Stomach (tissue), 9 donors: ENCODE results near the gene HSD17B12. TPM values are rescaled to one million over a fixed set of nuclear protein-coding genes. Genes with fewer than 3 reads are reported as not detected.

ENCODE experiments used
- DNase-seq, 2 donors: peaks; one replicate each; pipeline versions ENCODE4 v3.0.0 to v3.0.0-alpha.2; 2013 to 2019
- H3K27ac ChIP-seq, 5 donors: fragments of 200-600 bp in 4 of 5; sonication (generic) in 4 of 5; one replicate each; pipeline ENCODE4 v1.5.1; 2013 to 2019; ENCODE audit warnings: mild to moderate bottlenecking in 1 of 5, moderate library complexity in 1 of 5
- H3K27me3 ChIP-seq, 3 donors: fragments of 200-600 bp; sonication (generic); one replicate each; pipeline ENCODE4 v1.5.1; 2017 to 2019; ENCODE audit warnings: mixed run types in 1 of 3
- H3K36me3 ChIP-seq, 4 donors: fragments of 200-600 bp; sonication (generic); 1 replicate in 3 of 4; 2 replicates in 1 of 4; pipeline ENCODE4 v1.5.1; 2016 to 2019
- H3K4me1 ChIP-seq, 4 donors: fragments of 200-600 bp; sonication (generic); one replicate each; pipeline ENCODE4 v1.5.1; 2016 to 2019
- H3K4me3 ChIP-seq, 4 donors: fragments of 200-600 bp; sonication (generic) in 3 of 4; one replicate each; pipeline ENCODE4 v1.5.1; 2016 to 2019; ENCODE audit warnings: mild to moderate bottlenecking in 1 of 4
- H3K9me3 ChIP-seq, 4 donors: fragments of 200-600 bp; sonication (generic); one replicate each; pipeline ENCODE4 v1.5.1; 2016 to 2019
- CTCF ChIP-seq, 7 experiments: fragments of 450-650 bp in 4 of 7; fragments of 200-600 bp in 3 of 7; sonication (generic) in 3 of 7; IDR thresholded peaks; one replicate each; pipeline ENCODE4 v1.5.1; 2016 to 2019; ENCODE audit warnings: antibody characterized with exemption in 7 of 7, control low read depth in 2 of 7, mild to moderate bottlenecking in 1 of 7
- EP300 ChIP-seq: sonication (generic); formaldehyde crosslinking; IDR thresholded peaks from one replicate; pipeline ENCODE4 v1.6.1; 2017; ENCODE audit warnings: antibody characterized with exemption
- POLR2A ChIP-seq, 4 donors: fragments of 450-650 bp; IDR thresholded peaks; one replicate each; pipeline ENCODE4 v1.6.1; 2016; ENCODE audit warnings: antibody characterized with exemption in 4 of 4, control low read depth in 2 of 4, mild to moderate bottlenecking in 1 of 4, moderate library complexity in 1 of 4
- POLR2AphosphoS5 ChIP-seq, 3 donors: sonication (generic); formaldehyde crosslinking; IDR thresholded peaks; one replicate each; pipeline ENCODE4 v1.6.1; 2016; ENCODE audit warnings: antibody characterized with exemption in 3 of 3
- WGBS, 5 donors: extraction: QIAGEN DNeasy Blood & Tissue Kit in 3 of 5; methylation state at CpG; one replicate each; pipeline versions ENCODE4 v1.1.5 to v1.1.7; 2013 to 2018; 5-methylcytosine and 5-hydroxymethylcytosine counted together
- intact Hi-C: fragments of 100-400 bp; cut with DNase I; formaldehyde crosslinking; loops from one replicate; pipeline ENCODE4 v1.15.1; 2023; ENCODE audit warnings: low total_unique reads
- polyA plus RNA-seq, 3 donors: library from polyadenylated mRNA; stranded (reverse); fragments of 200-250 nt; gene quantifications; one replicate each; pipeline ENCODE4 v1.2.3, GENCODE V29; 2013
- total RNA-seq, 5 donors: library from RNA; depleted of rRNA; stranded (reverse); fragments of >200 nt; gene quantifications; one replicate each; pipeline versions ENCODE4 v1.1.0 to v1.2.3, GENCODE V29; 2014 to 2016
- donor health status: healthy with polysubstance abuse.
- donor health status: Bipolar disorder and iron deficiency.
- donor health status: healthy.

Gene HSD17B12
- total and polyA plus RNA-seq, 8 donors = 25.8 to 169 (median 52.4) TPM

DNA sequence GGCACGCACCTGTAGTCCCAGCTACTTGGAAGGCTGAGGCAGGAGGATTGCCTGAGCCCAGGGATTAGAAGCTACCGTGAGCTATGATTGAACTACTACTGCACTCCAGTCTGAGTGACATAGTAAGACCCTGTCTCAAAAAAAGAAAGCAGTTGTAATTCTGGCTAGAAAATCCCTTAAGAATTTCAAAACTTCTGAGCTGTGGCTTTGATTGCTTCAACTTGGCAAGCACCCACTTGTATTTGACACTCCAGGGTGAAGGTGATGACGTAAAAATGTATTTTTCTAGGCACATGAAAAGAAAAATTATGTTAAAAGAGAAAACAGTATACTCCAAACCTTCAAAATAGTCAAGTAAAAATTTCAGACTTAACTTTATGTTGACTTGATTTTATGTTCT is 176.5 kb downstream of the HSD17B12 start:
- Histone ChIP-seq H3K27ac (no peak overlapping the region), H3K4me3 (no peak overlapping the region), H3K9me3 (no peaks in the 10 kb centered on the region), H3K36me3 (peaks cover 0 to 37% (median 30%) of the 10 kb centered on the region in 4 donors), H3K4me1 (no peaks in the 10 kb centered on the region), H3K27me3 (no peaks in the 10 kb centered on the region)
- TF ChIP-seq POLR2A (IDR thresholded peaks at IDR 0.05) (no peak), POLR2AphosphoS5 (IDR thresholded peaks at IDR 0.05) (no peak), EP300 (no peak), CTCF (IDR thresholded peaks at IDR 0.05) (no peak)
- 91 to 94% (median 94%) methylated on average over 3 of the region's 3 CpGs for WGBS, 5 donors
- DNase-seq = no peak
- intact Hi-C loops = no loop called here

GRCh38 chr11:43861141-43861540 is 180.6 kb downstream of the HSD17B12 start:
- no peak for TF ChIP-seq POLR2A (IDR thresholded peaks at IDR 0.05)
- TF ChIP-seq POLR2AphosphoS5 (IDR thresholded peaks at IDR 0.05) = no peak
- TF ChIP-seq EP300 = no peak
- TF ChIP-seq CTCF (IDR thresholded peaks at IDR 0.05) = no peak

DNA sequence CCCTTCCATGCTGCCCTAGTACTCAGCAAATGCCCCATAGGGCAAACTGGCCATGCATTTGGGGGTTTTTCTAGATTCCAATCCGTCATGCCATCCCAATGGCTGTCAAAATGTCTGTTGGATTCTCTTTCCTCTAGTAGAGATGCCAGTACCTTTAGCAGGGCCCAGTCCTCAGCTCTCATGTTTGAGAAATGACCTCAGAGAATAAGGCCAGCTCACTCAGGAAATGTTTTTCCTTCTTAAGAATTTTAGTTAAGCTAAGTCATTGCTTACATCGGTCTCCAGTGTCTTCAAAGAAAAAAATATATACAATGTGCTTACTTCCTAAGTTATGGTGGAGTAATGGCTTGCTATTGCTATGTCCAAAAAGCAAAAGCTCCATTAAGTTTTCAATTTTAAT is 186.0 kb downstream of the HSD17B12 start:
- WGBS, 5 donors = 66 to 85% (median 80%) methylated on average over 2 of the region's 2 CpGs
- H3K27ac ChIP-seq = no peak overlapping the region
- H3K36me3 ChIP-seq = no peaks in the 10 kb centered on the region
- H3K4me3 ChIP-seq = no peak overlapping the region
- H3K27me3 ChIP-seq = peaks cover 0 to 9% (median 8%) of the 10 kb centered on the region in 3 donors
- no peaks in the 10 kb centered on the region for H3K4me1 ChIP-seq
- DNase-seq = no peak
- TF ChIP-seq CTCF (IDR thresholded peaks at IDR 0.05) (no peak), POLR2AphosphoS5 (IDR thresholded peaks at IDR 0.05) (no peak), EP300 (no peak), POLR2A (IDR thresholded peaks at IDR 0.05) (no peak)
- intact Hi-C loops = no loop called here
- no peaks in the 10 kb centered on the region for H3K9me3 ChIP-seq

More at GRCh38 chr11:43861141-43861540, 180.6 kb downstream of the HSD17B12 start:
- Histone ChIP-seq H3K4me1 (no peaks in the 10 kb centered on the region), H3K27me3 (no peaks in the 10 kb centered on the region), H3K4me3 (no peak overlapping the region), H3K27ac (no peak overlapping the region), H3K9me3 (no peaks in the 10 kb centered on the region), H3K36me3 (peaks cover 0 to 13% (median 12%) of the 10 kb centered on the region in 4 donors)
- intact Hi-C loops = no loop called here
- 70 to 87% (median 81%) methylated on average over 2 of the region's 2 CpGs for WGBS, 5 donors
- no peak for DNase-seq

GRCh38 chr11:43866969-43867368 is 186.4 kb downstream of the HSD17B12 start:
- no peak for TF ChIP-seq POLR2A (IDR thresholded peaks at IDR 0.05)
- TF ChIP-seq POLR2AphosphoS5 (IDR thresholded peaks at IDR 0.05) = no peak
- no peak for TF ChIP-seq CTCF (IDR thresholded peaks at IDR 0.05)
- TF ChIP-seq EP300 = no peak
- no peak for DNase-seq
- H3K9me3 ChIP-seq = no peaks in the 10 kb centered on the region
- no peak overlapping the region for H3K27ac ChIP-seq
- H3K4me3 ChIP-seq = no peak overlapping the region
- no peaks in the 10 kb centered on the region for H3K36me3 ChIP-seq
- intact Hi-C loops = no loop called here
- H3K27me3 ChIP-seq = peaks cover 0 to 13% (median 12%) of the 10 kb centered on the region in 3 donors
- no peaks in the 10 kb centered on the region for H3K4me1 ChIP-seq
